Measurements from ENCODE around the gene PPM1E. TPM values are rescaled to one million over a fixed set of nuclear protein-coding genes. Genes with fewer than 3 reads are reported as not detected.

The PPM1E gene
- total and polyA plus RNA-seq, 2 of the 4 experiments (the other 2 are of a cell fraction): under 0.01 to 0.05 TPM

- Histone ChIP-seq H2AFZ (replicated peaks; ENCODE audit: low read length, poor library complexity) (no peak overlapping the region), H3K36me3 (ENCODE audit: control insufficient read depth, insufficient read depth, low read length) (no peaks in the 10 kb centered on the region), H3K27me3 (ENCODE audit: control insufficient read depth, insufficient read depth, low read length) (no peaks in the 10 kb centered on the region), H3K18ac (ENCODE audit: low read depth, low read length) (no peak overlapping the region), H3K9me1 (ENCODE audit: insufficient read depth, low read length) (no peaks in the 10 kb centered on the region), H3K27ac (ENCODE audit: insufficient read depth, low read length) (no peak overlapping the region), H2BK5ac (ENCODE audit: low read depth, low read length, poor library complexity, severe bottlenecking) (no peak overlapping the region), H2BK20ac (ENCODE audit: low read depth, low read length) (no peak overlapping the region), H2AK5ac (ENCODE audit: low read depth, low read length) (no peak overlapping the region), H2BK15ac (ENCODE audit: low read depth, low read length) (no peak overlapping the region), H3K4me1 (ENCODE audit: control insufficient read depth, insufficient read depth, low read length) (no peaks in the 10 kb centered on the region), H4K91ac (ENCODE audit: insufficient read depth, low read depth, low read length) (no peak overlapping the region), H3K4ac (ENCODE audit: low read depth, low read length) (no peak overlapping the region), H3K4me3 (ENCODE audit: insufficient read depth, low read depth, low read length) (no peak overlapping the region), H3K14ac (replicated peaks; ENCODE audit: low read depth, low read length) (no peak overlapping the region), H3K9me3 (ENCODE audit: control insufficient read depth, insufficient read depth, low read length) (no peaks in the 10 kb centered on the region), H2AK9ac (replicated peaks; ENCODE audit: low read depth, low read length, poor library complexity) (no peak overlapping the region), H4K5ac (ENCODE audit: low read depth, low read length) (no peak overlapping the region), H3K56ac (ENCODE audit: extremely low read depth, insufficient read depth, low read length) (no peak overlapping the region), H3K9ac (ENCODE audit: low read depth, low read length) (no peak overlapping the region), H2BK120ac (ENCODE audit: low read depth, low read length) (no peak overlapping the region), H3K4me2 (ENCODE audit: low read depth, low read length) (no peak overlapping the region), H4K8ac (ENCODE audit: low read depth in 2 of 2, low read length in 2 of 2) (no peak overlapping the region), H3K79me1 (ENCODE audit: low read depth in 1 of 2, low read length in 2 of 2) (no peaks in the 10 kb centered on the region), H3K23ac (ENCODE audit: low read depth, low read length) (no peak overlapping the region), H4K20me1 (ENCODE audit: insufficient read depth, low read length) (no peaks in the 10 kb centered on the region)
- no peak for TF ChIP-seq FOS (IDR thresholded peaks at IDR 0.05; ENCODE audit: low read depth, low read length)
- no peak for TF ChIP-seq CHD1 (IDR thresholded peaks at IDR 0.05; ENCODE audit: low read depth, low read length)
- no peak for TF ChIP-seq POLR2A (IDR thresholded peaks at IDR 0.05; ENCODE audit: low read depth, low read length)
- TF ChIP-seq MXI1 (IDR thresholded peaks at IDR 0.05; ENCODE audit: borderline replicate concordance, low read depth, low read length): no peak
- no peak for TF ChIP-seq RAD21 (IDR thresholded peaks at IDR 0.05; ENCODE audit: low read length)
- no peak for TF ChIP-seq BHLHE40 (IDR thresholded peaks at IDR 0.05; ENCODE audit: low read depth, low read length)
- TF ChIP-seq CEBPB (IDR thresholded peaks at IDR 0.05; ENCODE audit: low read depth, low read length): no peak
- no peak for TF ChIP-seq NFE2L2 (IDR thresholded peaks at IDR 0.05; ENCODE audit: low read depth, low read length)
- no peak for TF ChIP-seq MAFK (IDR thresholded peaks at IDR 0.05; ENCODE audit: low read depth, low read length)
- TF ChIP-seq RCOR1 (IDR thresholded peaks at IDR 0.05; ENCODE audit: insufficient replicate concordance, low read length): no peak
- TF ChIP-seq MAZ (IDR thresholded peaks at IDR 0.05; ENCODE audit: borderline replicate concordance, low read depth, low read length): no peak
- no peak for TF ChIP-seq CTCF (conservative IDR thresholded peaks at IDR 0.05; ENCODE audit: low read depth, low read length)
- TF ChIP-seq RFX5 (IDR thresholded peaks at IDR 0.05; ENCODE audit: low read depth, low read length): no peak
- TF ChIP-seq ELK1 (IDR thresholded peaks at IDR 0.05; ENCODE audit: borderline replicate concordance, low read depth, low read length): no peak
- no peak for TF ChIP-seq SMC3 (IDR thresholded peaks at IDR 0.05; ENCODE audit: low read depth, low read length)
- TF ChIP-seq USF2 (IDR thresholded peaks at IDR 0.05; ENCODE audit: low read depth, low read length): no peak
- dilution Hi-C loops (cut with HindIII; ENCODE audit: low sequenced_read_pairs, unreplicated experiment): no loop called here
- intact Hi-C loops (cut with micrococcal nuclease): no loop called here
- ATAC-seq (ENCODE audit: low read depth) (no peak), DNase-seq (no peak)
- in situ Hi-C loops (cut with MboI; ENCODE audit: low sequenced_read_pairs): no loop called here
- ChIA-PET CTCF (no interaction called here), POLR2A (ENCODE audit: unreplicated experiment) (no interaction called here)
- no CpG with 5 or more reads among the region's 2 CpGs for WGBS, 2 experiments (ENCODE audit: extremely low coverage in 2 of 2, insufficient read length in 1 of 2)
- no TSS peak for BruUV-seq (replicated peaks)
Measured at GRCh38 chr17:58944166-58944565, 188.5 kb downstream of the PPM1E start.

Measured in IMR-90 (cell line).